Body of pancreas (tissue), 4 donors: ENCODE measurements around the gene MKRN3. TPM values are rescaled to one million over a fixed set of nuclear protein-coding genes. Genes with fewer than 3 reads are reported as not detected.

Experiments
- ATAC-seq: fragments of 150-250 bp; one replicate; pipeline ENCODE4 v1.9.1; 2016
- DNase-seq, 4 donors: peaks; one replicate each; pipeline ENCODE4 v3.0.0-alpha.2; 2019
- H3K27ac ChIP-seq, 4 donors: fragments of 200-600 bp; sonication (generic); 1 replicate in 3 of 4; 2 replicates in 1 of 4; pipeline versions ENCODE4 v1.5.1 to v1.6.1; 2016 to 2019; ENCODE audit warnings: mild to moderate bottlenecking in 1 of 4, mixed read lengths in 1 of 4, moderate library complexity in 1 of 4
- H3K27me3 ChIP-seq, 2 donors: fragments of 200-600 bp; sonication (generic); one replicate each; pipeline ENCODE4 v1.6.0; 2016; ENCODE audit warnings: mild to moderate bottlenecking in 1 of 2
- H3K36me3 ChIP-seq, 2 donors: fragments of 200-600 bp; sonication (generic); replicated peaks in 1 of 2; 2 replicates each; pipeline ENCODE4 v1.5.1; 2016; ENCODE audit warnings: low read depth in 2 of 2; ENCODE audit not compliant: insufficient read depth in 1 of 2
- H3K4me1 ChIP-seq: fragments of 200-600 bp; sonication (generic); one replicate; pipeline ENCODE4 v1.6.0; 2016
- H3K4me3 ChIP-seq, 2 donors: fragments of 200-600 bp; sonication (generic); 1 replicate in 1 of 2; 2 replicates in 1 of 2; pipeline ENCODE4 v1.5.1; 2016 to 2019
- H3K9me3 ChIP-seq, 3 donors: fragments of 200-600 bp; sonication (generic); 1 replicate in 2 of 3; 2 replicates in 1 of 3; pipeline ENCODE4 v1.5.1; 2016
- CTCF ChIP-seq, 7 experiments: fragments of 450-650 bp in 4 of 7; fragments of 200-600 bp in 3 of 7; sonication (generic) in 3 of 7; IDR thresholded peaks; one replicate each; pipeline ENCODE4 v1.5.1; 2016 to 2019; ENCODE audit warnings: antibody characterized with exemption in 7 of 7
- POLR2A ChIP-seq, 3 donors: fragments of 450-650 bp; IDR thresholded peaks; one replicate each; pipeline ENCODE4 v1.6.1; 2016; ENCODE audit warnings: antibody characterized with exemption in 3 of 3, mild to moderate bottlenecking in 2 of 3
- WGBS, 2 donors: methylation state at CpG; one replicate each; pipeline ENCODE4 v1.1.5; 2017; 5-methylcytosine and 5-hydroxymethylcytosine counted together
- intact Hi-C: fragments of 100-400 bp; cut with DNase I; formaldehyde crosslinking; loops from one replicate; pipeline ENCODE4 v1.15.1; 2023
- total RNA-seq, 2 donors: library from RNA; depleted of rRNA; stranded (reverse); fragments of >200 nt; gene quantifications; one replicate each; pipeline ENCODE4 v1.1.0, GENCODE V29; 2016

The MKRN3 gene
- under 1 TPM in 1 of 2 donors, not detected in 1; 0.26 TPM for total RNA-seq

GRCh38 chr15:23565395-23566070 is at the start of gene MKRN3:
Gene MKRN3 (plus strand): TSS chr15:23565674. CDS start chr15:23565783, 109 bp downstream.
- Histone ChIP-seq H3K36me3 (no peaks in the 10 kb centered on the region), H3K9me3 (no peaks in the 10 kb centered on the region), H3K27me3 (no peaks in the 10 kb centered on the region), H3K4me3 (no peak within 1 kb of the TSS), H3K27ac (peak within 1 kb of the TSS in 1 of 4 donors; percentile 55), H3K4me1 (peaks cover 15% of the 10 kb centered on the region)
- 88 to 91% methylated on average over 25 to 27 of the region's 27 CpGs for WGBS, 2 donors
- TF ChIP-seq POLR2A (IDR thresholded peaks at IDR 0.05) (peak in 1 of 3 donors; percentile 20), CTCF (IDR thresholded peaks at IDR 0.05) (no peak)
- ATAC-seq (peak; percentile 56), DNase-seq (peak in 1 of 4 donors; percentile 41)
- intact Hi-C loops = no loop called here

GRCh38 chr15:23516866-23517265 is 48.6 kb upstream of the MKRN3 start:
- Histone ChIP-seq H3K4me1 (no peaks in the 10 kb centered on the region), H3K36me3 (no peaks in the 10 kb centered on the region), H3K27ac (no peak overlapping the region), H3K27me3 (no peaks in the 10 kb centered on the region), H3K4me3 (no peak overlapping the region), H3K9me3 (no peaks in the 10 kb centered on the region)
- TF ChIP-seq CTCF (IDR thresholded peaks at IDR 0.05) (no peak), POLR2A (IDR thresholded peaks at IDR 0.05) (no peak)
- DNase-seq (no peak), ATAC-seq (no peak)
- intact Hi-C loops = no loop called here
- WGBS, 2 donors = 60 to 73% methylated on average over 4 of the region's 4 CpGs

GRCh38 chr15:23518104-23518503 is 47.4 kb upstream of the MKRN3 start:
- no peak for DNase-seq
- Histone ChIP-seq H3K27me3 (no peaks in the 10 kb centered on the region), H3K36me3 (no peaks in the 10 kb centered on the region), H3K4me1 (no peaks in the 10 kb centered on the region), H3K4me3 (no peak overlapping the region), H3K9me3 (no peaks in the 10 kb centered on the region), H3K27ac (no peak overlapping the region)
- TF ChIP-seq CTCF (IDR thresholded peaks at IDR 0.05) = no peak
- no peak for TF ChIP-seq POLR2A (IDR thresholded peaks at IDR 0.05)
- 71 to 86% methylated on average over 5 of the region's 5 CpGs for WGBS, 2 donors
- no peak for ATAC-seq
- intact Hi-C loops = no loop called here

GRCh38 chr15:23524816-23525215 is 40.7 kb upstream of the MKRN3 start:
- Histone ChIP-seq H3K27ac (no peak overlapping the region), H3K4me3 (no peak overlapping the region), H3K27me3 (no peaks in the 10 kb centered on the region), H3K36me3 (no peaks in the 10 kb centered on the region), H3K4me1 (no peaks in the 10 kb centered on the region), H3K9me3 (no peaks in the 10 kb centered on the region)
- ATAC-seq = no peak
- 67 to 74% methylated on average over 3 of the region's 3 CpGs for WGBS, 2 donors
- TF ChIP-seq CTCF (IDR thresholded peaks at IDR 0.05) (no peak), POLR2A (IDR thresholded peaks at IDR 0.05) (no peak)
- intact Hi-C loops = no loop called here
- DNase-seq = no peak

- intact Hi-C loops = no loop called here
- no peaks in the 10 kb centered on the region for H3K27me3 ChIP-seq
- no peaks in the 10 kb centered on the region for H3K36me3 ChIP-seq
- H3K4me1 ChIP-seq = no peaks in the 10 kb centered on the region
- no peak overlapping the region for H3K4me3 ChIP-seq
- 78 to 85% methylated on average over 2 of the region's 2 CpGs for WGBS, 2 donors
- ATAC-seq (no peak), DNase-seq (no peak)
- no peaks in the 10 kb centered on the region for H3K9me3 ChIP-seq
- TF ChIP-seq POLR2A (IDR thresholded peaks at IDR 0.05) (no peak), CTCF (IDR thresholded peaks at IDR 0.05) (no peak)
- no peak overlapping the region for H3K27ac ChIP-seq
These were observed 35.6 kb upstream of the MKRN3 start for GRCh38 chr15:23529891-23530290.
